Measurements from ENCODE around the gene SMO.
A peak's percentile ranks its signal among the peaks of the same experiment; 100 is the strongest.
"Not testable (repeated sequence)": the region's sequence is repeated elsewhere in the genome, so short reads cannot be mapped to it uniquely, and the experiment has no call there.

SMO gene

DNA sequence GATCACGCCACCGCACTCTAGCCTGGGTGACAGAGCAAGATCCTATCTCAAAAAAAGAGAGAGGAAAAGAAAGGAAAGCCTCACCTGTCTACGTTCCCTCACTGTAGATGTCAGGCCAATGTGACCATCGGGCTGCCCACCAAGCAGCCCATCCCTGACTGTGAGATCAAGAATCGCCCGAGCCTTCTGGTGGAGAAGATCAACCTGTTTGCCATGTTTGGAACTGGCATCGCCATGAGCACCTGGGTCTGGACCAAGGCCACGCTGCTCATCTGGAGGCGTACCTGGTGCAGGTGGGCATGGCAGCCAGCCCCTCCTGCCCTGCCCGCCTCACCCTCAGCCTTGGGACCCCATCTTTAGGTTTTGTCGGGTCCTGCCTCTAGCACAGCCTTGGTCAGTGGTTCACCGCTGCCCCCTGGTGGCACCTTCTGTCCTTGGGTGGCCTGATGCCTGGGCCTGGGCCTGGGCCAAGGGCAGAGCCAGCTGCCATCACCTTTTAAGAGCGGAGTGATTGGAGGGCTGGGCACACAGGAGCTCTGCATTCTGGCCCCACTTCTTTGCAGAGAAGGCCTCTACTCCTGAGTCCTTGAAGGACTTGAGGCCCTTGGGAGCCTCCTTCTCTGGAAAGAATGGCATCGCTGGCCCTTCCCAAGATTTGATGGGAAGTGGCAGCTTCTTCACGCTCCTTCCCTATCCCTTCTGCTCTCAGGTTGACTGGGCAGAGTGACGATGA is 22.0 kb downstream of the SMO start:
- peak; percentile 72 for DNase-seq

DNA sequence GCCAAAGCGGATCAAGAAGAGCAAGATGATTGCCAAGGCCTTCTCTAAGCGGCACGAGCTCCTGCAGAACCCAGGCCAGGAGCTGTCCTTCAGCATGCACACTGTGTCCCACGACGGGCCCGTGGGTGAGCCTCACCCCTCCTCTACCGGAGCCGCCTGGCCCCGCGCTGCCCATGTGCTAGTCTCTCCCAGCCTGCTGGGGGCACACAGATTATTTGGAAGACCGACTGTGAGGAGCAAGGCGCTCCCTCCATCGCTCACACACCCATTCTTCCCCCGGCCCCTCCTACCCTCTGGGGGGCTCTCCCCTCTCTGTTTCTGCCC is 22.5 kb downstream of the SMO start:
- no peak for DNase-seq

DNA sequence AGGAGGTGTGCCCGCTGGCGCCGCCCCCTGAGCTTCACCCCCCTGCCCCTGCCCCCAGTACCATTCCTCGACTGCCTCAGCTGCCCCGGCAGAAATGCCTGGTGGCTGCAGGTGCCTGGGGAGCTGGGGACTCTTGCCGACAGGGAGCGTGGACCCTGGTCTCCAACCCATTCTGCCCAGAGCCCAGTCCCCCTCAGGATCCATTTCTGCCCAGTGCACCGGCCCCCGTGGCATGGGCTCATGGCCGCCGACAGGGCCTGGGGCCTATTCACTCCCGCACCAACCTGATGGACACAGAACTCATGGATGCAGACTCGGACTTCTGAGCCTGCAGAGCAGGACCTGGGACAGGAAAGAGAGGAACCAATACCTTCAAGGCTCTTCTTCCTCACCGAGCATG is 23.7 kb downstream of the SMO start:
- no peak for DNase-seq

DNA sequence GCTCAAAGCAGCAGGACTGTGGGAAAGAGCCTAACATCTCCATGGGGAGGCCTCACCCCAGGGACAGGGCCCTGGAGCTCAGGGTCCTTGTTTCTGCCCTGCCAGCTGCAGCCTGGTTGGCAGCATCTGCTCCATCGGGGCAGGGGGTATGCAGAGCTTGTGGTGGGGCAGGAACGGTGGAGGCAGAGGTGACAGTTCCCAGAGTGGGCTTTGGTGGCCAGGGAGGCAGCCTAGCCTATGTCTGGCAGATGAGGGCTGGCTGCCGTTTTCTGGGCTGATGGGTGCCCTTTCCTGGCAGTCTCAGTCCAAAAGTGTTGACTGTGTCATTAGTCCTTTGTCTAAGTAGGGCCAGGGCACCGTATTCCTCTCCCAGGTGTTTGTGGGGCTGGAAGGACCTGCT is 24.2 kb downstream of the SMO start:
- DNase-seq = no peak

DNA sequence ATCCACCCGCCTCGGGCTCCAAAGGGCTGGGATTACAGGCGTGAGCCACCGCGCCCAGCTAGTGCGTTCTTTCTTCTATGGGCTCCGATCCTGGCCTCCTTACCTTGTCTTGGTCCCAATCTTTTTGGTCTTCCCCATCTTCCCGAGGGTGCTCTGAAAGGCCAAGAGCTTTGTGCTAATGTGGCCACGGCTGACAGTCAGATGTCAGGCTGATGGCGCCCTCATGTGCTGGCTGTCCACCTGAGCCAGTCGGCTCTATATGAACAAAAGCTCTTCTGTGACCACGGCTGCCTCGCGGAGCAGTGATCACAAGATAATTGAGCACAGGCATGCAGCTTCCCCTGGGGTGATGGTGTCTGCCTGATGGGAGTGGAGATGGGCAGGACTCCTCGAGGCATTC is 25.4 kb downstream of the SMO start:
- no peak for DNase-seq

DNA sequence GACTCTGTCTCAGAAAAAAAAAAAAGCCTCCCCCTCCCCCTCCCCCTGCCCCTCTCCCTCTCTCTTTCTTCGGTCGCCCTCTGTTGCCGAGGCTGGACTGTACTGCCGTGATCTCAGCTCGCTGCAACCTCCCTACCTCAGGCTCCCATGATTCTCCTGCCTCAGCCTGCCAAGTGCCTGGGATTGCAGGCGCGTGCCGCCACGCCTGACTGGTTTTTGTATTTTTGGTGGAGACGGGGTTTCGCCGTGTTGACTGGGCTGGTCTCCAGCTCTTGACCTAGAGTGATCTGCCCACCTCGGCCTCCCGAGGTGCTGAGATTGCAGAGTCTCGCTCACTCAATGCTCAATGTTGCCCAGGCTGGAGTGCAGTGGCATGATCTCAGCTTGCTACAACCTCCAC is 27.3 kb downstream of the SMO start:
- DNase-seq = not testable (repeated sequence)

DNA sequence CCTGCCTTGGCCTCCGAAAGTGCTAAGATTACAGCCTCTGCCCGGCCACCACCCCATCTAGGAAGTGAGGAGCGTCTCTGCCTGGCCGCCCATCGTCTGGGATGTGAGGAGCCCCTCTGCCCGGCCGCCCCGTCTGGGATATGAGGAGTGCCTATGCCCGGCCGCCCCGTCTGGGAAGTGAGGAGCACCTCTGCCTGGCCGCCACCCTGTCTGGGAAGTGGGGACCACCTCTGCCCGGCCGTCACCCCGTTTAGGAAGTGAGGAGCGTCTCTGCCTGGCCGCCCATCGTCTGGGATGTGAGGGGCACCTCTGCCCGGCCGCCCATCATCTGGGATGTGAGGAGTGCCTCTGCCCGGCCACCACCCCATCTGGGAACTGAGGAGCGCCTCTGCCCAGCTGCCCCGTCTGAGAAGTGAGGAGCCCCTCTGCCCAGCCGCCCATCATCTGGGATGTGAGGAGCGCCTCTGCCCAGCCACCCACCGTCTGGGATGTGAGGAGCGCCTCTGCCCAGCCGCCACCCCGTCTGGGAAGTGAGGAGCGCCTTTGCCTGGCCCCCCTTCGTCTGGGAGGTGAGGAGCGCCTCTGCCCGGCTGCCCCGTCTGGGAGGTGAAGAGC is 27.8 kb downstream of the SMO start:
- not testable (repeated sequence) for DNase-seq

DNA sequence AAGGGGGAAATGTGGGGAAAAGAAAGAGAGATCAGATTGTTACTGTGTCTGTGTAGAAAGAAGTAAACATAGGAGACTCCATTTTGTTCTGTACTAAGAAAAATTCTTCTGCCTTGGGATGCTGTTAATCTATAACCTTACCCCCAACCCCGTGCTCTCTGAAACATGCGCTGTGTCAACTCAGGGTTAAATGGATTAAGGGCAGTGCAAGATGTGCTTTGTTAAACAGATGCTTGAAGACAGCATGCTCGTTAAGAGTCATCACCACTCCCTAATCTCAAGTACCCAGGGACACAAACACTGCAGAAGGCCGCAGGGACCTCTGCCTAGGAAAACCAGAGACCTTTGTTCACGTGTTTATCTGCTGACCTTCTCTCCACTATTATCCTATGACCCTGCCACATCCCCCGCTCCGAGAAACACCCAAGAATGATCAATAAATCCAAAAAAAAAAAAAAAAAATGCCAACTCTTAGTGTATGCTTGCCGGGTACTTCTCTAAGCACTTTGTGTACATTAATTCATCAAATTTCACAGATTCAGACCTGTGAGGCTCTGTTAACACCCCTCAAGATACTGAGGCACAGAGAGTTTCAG is 28.5 kb downstream of the SMO start:
- DNase-seq = not testable (repeated sequence)

DNA sequence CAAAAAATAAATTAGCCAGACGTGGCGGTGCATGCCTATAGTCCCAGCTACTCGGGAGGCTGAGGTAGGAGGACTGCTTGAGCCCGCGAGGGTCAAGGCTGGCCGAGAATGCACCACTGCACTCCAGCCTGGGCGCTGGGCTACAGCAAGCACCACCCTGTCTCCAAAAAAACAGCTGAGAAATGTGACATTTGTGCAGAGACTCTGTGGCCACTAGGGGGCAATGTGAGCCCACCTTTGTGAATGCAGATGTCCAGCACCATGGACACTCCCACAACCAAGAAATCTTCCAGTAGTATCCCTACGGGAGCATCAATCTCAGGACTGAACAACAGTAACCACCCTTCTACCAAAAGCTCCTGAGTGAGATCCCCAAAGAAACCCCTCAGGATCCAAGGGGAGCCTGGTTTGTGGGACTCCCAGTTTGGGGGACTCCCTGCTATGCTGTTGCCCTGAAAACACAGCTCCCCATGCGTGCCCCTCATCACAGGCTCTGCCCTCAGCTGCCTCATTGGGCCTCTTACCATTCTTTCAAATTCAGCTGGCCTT is 30.2 kb downstream of the SMO start:
- DNase-seq = peak; percentile 74

DNA sequence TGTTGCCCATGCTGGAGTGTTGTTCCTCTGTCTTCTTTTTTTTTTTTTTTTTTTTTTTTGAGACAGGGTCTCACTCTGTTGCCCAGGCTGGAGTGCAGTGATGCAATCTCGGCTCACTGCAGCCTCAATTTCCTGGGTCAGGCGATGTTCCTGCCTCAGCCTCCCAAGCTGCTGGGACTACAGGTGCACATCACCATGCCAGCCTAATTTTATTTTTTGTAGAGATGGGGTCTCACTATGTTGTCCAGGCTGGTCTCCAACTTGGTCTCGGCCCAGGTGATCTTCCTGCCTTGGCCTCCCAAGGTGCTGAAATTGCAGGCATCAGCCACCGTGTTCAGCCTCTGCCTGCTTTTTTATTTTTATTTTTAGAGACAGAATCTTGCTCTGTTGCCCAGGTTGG is 30.7 kb downstream of the SMO start:
- not testable (repeated sequence) for DNase-seq

DNA sequence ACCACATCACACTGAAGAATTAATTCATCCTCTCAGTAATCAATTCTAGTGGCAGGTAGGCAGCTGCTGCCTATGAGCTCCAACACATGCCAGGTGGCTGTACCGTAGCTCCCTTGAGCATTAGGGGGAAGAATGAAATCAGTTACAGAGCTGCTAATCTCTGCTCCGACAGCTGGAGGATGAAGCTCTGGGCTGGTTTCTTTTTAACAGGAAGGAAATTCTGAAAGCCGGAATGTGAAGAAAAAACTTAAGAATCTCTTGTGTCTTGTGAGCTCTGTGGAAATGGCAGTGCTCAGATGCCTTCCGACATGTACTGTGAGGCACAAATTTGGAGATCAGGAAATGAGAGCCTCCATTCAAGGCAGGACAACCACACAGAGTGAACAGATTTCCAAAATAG is 33.6 kb downstream of the SMO start:
- DNase-seq = no peak

DNA sequence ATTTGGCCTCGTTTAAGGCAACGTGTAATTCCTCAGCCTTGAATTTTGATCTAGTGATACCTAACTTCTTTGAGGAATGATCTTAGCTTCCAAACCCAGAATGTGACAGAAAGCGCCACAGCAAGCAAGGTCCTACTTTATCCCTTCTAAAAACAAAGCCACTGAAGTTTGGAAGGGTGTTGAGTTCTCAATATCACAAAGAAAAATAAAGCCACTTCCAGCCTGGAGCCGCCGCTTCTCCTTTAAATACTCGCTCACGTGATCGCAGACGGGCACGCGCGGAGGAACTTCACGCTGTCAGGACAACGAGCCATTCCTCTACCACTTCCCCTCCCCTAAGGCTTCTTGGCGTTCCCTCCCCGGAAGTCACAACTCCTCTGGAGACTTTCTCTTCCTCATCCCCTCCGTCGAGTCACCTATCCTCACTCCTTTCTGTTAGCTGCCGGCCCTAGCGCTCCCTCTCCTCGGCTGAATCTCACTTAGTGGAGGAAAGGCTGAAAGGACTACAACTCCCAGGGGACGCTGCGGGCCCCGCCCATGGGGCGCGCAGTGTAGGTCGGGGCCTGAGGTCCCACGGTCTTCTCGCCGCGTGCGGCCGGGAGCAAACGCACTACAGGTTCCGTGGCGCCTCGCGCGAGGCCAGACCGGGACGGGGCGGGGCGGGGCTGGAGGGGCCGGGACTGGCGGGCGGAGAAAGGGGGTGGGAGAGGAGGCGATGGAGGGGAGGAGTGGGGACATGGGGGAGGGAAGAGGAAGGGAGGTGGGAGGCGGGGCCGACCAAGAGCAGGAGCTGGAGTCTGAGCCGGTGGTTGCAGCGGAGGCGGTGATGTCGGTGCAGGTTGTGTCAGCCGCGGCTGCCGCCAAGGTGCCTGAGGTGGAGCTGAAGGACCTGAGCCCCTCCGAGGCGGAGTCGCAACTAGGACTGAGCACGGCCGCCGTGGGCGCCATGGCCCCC is 36.1 kb downstream of the SMO start, which contains the start of gene AHCYL2:
Gene AHCYL2, plus strand, starts transcription at position 780 of the 955 bp plus-strand sequence.
- DNase-seq = peak; percentile 98

DNA sequence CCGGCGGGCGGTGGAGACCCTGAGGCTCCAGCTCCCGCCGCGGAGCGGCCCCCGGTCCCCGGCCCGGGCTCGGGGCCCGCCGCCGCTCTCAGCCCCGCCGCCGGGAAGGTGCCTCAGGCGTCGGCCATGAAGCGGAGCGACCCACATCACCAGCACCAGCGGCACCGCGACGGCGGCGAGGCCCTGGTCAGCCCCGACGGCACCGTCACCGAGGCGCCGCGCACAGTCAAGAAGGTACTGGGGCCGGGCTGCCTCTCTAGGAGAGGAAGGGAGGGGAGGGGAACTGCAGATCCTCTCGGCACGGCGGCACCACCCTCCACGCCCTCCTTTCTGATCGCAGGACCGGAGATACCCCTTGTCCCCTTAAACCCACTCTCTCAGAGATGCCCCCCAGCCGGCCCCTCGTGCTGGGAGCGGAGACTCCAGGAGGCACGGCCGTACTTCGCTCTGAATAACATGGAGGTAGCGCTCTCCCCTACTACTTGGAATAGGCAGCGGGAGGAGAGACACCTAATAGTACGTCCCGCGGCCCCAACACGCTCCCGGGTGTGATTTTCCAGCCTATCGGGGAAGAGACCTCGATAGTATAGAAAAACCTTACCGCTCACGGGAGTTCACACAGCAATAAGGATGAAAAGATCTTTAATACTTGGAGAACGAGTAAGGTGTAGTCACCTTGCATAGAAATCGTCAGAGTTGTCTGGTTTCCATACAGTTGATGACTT is 36.9 kb downstream of the SMO start:
- DNase-seq = peak; percentile 58

DNA sequence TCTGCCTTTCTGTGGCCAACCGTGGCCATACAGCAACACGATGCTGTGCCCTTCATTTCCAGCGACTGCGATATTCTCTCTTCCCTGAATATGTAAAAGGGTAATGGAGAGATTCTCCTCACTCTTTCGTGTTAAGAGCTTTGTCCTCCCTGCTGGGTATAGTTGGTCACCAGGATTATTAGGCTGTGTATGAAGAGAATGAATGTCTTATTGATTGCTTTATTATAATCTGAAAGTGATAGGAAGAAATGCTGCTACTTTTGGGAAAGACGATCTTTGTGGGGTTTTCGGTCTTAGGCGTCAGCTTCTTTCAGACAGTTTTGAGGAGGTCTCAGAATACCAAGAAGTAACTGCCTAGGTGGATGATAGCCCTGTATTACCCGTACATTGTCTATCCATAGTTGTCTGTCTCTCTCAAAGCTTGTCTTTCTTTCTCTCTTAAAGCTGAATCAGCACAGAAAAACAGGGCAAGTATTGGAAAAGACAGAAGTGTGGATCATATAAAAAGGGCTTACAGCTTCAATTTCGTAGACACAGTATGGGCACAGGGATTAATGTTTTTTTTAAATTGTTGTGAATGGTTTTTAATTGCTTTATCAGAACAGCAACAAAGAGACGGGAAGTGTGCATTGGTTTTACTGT is 37.6 kb downstream of the SMO start:
- no peak for DNase-seq

DNA sequence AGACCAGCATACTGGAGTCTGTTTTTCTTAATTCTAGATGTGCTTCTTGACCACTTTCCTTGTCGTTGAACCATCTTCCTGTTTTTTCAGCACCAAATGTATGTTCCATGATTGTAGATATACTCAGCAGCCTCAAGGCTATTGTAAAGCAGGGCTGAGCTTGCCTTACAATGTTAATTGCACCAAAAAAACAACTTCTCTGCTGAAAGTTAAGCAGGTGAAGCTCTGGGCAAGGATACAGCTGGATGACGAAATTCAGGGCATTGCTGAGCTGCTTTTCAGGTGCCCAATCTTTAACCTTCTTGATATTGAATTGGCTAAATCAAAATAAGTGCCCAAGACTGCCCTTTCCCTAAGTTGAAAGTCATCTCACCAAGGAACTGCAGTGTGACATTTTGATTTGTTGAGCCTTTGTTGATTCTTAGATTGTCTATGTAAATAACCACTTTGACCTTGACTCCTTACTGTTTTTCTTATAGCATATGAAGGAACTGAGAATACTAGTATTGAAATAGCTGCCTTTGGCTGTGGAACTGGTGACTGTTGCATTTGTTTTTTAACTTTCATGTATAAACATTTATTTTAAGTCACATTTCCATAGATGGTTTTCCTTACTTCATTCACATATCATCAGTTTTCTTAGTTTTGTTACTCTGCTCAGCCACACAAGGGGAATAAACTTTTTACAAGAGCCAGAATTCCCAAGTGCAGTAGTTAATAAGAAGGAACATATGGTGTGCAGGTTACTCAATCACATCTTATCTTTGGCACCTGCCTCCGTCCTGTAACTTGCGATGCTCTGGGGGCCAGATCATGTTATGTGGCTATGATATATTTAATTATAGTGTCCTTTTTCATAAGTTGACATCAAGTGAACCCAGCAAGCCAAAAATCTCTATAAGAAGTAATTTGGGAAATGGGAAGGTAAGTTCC is 39.5 kb downstream of the SMO start:
- no peak for DNase-seq

DNA sequence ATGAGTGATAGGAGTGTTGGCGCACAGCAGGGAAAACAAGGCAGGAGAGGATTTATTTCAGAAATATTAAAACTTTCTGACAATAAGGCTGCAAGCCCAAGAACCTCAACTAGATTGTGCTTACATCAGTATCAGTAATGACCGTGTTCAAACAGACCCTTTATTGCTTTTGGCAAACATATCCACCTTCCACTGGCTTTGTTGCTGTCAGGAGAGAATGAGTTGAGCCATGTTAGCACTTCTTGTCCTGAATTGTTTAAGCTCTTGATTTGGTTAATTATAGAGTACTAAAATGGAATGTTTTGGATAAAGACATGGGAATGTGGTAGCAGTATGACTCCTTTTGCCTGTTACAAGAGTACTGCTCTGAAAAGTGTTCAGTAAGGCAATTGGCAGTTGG is 40.2 kb downstream of the SMO start:
- DNase-seq = no peak

DNA sequence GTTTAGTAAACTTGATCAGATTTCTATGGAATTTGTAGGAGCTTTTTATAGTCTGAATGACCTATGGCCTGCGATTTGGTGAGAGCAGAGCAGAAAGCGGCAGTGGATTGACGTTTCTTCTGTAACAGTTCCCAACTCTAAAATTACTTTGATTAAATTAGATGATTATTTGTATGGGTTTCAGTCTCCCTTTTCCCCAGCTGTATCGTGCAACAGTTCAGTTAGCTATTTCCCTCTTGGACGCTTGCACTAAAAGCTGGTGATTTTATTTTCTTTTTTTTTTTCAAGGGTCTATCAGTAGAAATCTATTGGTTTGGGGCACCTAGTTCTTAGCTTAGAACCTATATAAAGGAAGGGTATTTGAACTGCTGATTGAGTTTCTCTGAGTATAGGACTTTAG is 43.2 kb downstream of the SMO start:
- no peak for DNase-seq

DNA sequence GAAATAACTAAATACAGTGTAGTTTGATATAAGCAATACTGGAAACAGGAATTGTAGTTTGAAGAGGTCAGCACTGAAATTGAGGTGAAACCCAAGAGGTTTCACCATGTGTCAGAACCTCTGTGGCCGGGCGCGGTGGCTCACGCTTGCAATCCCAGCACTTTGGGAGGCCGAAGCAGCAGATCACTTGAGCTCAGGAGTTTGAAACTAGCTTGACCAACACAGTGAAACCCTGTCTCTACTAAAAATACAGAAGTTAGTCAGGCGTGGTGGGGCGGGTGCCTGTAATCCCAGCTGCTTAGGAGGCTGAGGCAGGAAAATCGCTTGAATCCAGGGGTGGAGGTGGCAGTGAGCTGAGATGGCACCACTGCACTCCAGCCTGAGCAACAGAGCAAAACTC is 50.1 kb downstream of the SMO start:
- no peak for DNase-seq

DNA sequence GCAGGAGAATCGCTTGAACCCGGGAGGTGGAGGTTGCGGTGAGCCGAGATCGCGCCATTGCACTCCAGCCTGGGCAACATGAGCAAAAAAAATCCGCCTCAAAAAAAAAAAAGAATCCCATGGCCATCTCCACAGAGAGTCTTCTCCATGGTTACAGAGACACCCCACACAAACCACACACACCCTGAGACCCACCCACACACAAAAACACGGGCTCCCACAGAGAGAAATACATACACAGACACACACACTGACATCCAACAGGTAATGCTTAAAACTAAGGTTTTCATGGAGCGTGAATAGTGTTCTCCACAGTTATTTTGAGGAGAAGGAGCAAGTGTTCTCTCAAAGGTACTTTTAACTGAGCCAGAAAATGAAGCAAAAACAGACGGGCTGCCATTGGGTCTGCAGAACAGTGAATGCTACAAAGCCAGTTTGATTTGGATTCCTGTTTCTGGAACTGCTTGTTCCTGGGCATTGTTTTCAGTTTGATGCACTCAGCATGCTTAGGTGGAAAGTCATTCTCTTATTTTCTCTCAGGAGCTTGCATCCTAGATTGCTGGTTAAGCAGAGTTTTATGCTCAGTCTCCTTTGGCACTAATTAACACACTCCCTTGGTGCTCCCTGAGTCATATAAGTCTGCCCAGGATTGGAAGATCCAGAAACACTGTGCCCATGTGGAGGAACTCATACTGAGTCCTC is 51.8 kb downstream of the SMO start:
- no peak for DNase-seq

DNA sequence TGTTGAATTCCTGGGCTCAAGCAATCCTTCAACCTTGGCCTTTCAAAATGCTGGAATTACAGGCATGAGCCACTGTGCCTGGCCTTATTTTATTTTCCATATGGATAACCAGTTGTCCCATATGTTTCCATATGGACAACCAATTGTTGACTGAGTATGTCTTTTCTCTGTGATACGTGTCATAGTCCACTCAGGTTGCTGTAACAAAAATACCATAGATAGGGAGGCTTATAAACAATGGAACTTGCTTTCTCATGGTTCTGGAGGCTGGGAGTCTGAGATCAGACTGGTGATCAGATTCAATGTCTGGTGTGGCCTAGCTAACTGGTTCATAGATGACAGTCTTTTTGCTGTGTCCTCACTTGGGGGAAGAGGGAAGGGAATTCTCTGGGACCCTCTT is 55.8 kb downstream of the SMO start:
- DNase-seq = no peak
